ENCODE results near the gene RNF141. TPM values are rescaled to one million over a fixed set of nuclear protein-coding genes. Genes with fewer than 3 reads are reported as not detected.

The RNF141 gene
- total RNA-seq, 1 experiment from 2014 or later: 28.4 TPM

GRCh38 chr11:10490398-10491241 is 50.4 kb downstream of the RNF141 start:
- H3K27ac Mint-ChIP-seq (ENCODE audit: low read depth, unreplicated experiment): peak overlapping the region; percentile 96
- H3K4me3 Mint-ChIP-seq (ENCODE audit: unreplicated experiment): no peak overlapping the region
- intact Hi-C loops (cut with micrococcal nuclease): no loop called here
- H3K9me3 Mint-ChIP-seq (ENCODE audit: unreplicated experiment): no peaks in the 10 kb centered on the region
- H3K4me1 Mint-ChIP-seq (ENCODE audit: insufficient read depth, unreplicated experiment): peaks cover 23% of the 10 kb centered on the region
- ChIA-PET POLR2A (interaction anchor here (0.7 to 5.2 kb wide), 10 partner anchors 11 to 261 kb away, joined by 3 to 75 read pairs (median 8); partner anchors contain the start of genes AMPD3, CTR9 and RNF141), CTCF (interaction anchor here (0.7 to 3.8 kb wide), 5 partner anchors 15 to 1081 kb away, joined by 3 to 16 read pairs (median 4); no protein-coding TSS in a partner anchor)
- peak; percentile 87 for DNase-seq (ENCODE audit: unreplicated experiment)
- TF ChIP-seq CTCF (IDR thresholded peaks at IDR 0.05; ENCODE audit: unreplicated experiment): no peak
- peaks cover 6% of the 10 kb centered on the region for H3K36me3 Mint-ChIP-seq (ENCODE audit: insufficient read depth, unreplicated experiment)
- H3K27me3 Mint-ChIP-seq (ENCODE audit: insufficient read depth, unreplicated experiment): no peaks in the 10 kb centered on the region
- BruUV-seq (replicated peaks): no TSS peak

GRCh38 chr11:10490032-10490397 is 51.0 kb downstream of the RNF141 start:
- Mint-ChIP-seq H3K4me1 (ENCODE audit: insufficient read depth, unreplicated experiment) (peaks cover 23% of the 10 kb centered on the region), H3K4me3 (ENCODE audit: unreplicated experiment) (no peak overlapping the region), H3K27ac (ENCODE audit: low read depth, unreplicated experiment) (peak overlapping the region; percentile 96), H3K27me3 (ENCODE audit: insufficient read depth, unreplicated experiment) (no peaks in the 10 kb centered on the region), H3K9me3 (ENCODE audit: unreplicated experiment) (no peaks in the 10 kb centered on the region), H3K36me3 (ENCODE audit: insufficient read depth, unreplicated experiment) (peaks cover 6% of the 10 kb centered on the region)
- CTCF ChIA-PET: interaction anchor here (0.6 to 3.8 kb wide), 5 partner anchors 15 to 84 kb away, joined by 3 to 16 read pairs (median 4); no protein-coding TSS in a partner anchor
- DNase-seq (ENCODE audit: unreplicated experiment): no peak
- TF ChIP-seq CTCF (IDR thresholded peaks at IDR 0.05; ENCODE audit: unreplicated experiment): no peak
- intact Hi-C loops (cut with micrococcal nuclease): no loop called here
- no TSS peak for BruUV-seq (replicated peaks)
- POLR2A ChIA-PET: interaction anchor here (0.9 to 5.2 kb wide), 13 partner anchors 8 to 913 kb away, joined by 3 to 75 read pairs (median 7); partner anchors contain the start of genes AMPD3, EIF4G2 and RNF141

- no peaks in the 10 kb centered on the region for H3K27me3 Mint-ChIP-seq (ENCODE audit: insufficient read depth, unreplicated experiment)
- H3K4me1 Mint-ChIP-seq (ENCODE audit: insufficient read depth, unreplicated experiment): peaks cover 23% of the 10 kb centered on the region
- CTCF ChIA-PET: interaction anchor here (0.6 to 3.8 kb wide), 15 partner anchors 15 to 245 kb away, joined by 3 to 16 read pairs (median 4); partner anchors contain the start of genes AMPD3 and RNF141
- peak overlapping the region; percentile 96 for H3K27ac Mint-ChIP-seq (ENCODE audit: low read depth, unreplicated experiment)
- peak overlapping the region; percentile 64 for H3K4me3 Mint-ChIP-seq (ENCODE audit: unreplicated experiment)
- BruUV-seq (replicated peaks): TSS peak; percentile 70
- intact Hi-C loops (cut with micrococcal nuclease): no loop called here
- no peak for TF ChIP-seq CTCF (IDR thresholded peaks at IDR 0.05; ENCODE audit: unreplicated experiment)
- DNase-seq (ENCODE audit: unreplicated experiment): peak; percentile 89
- no peaks in the 10 kb centered on the region for H3K9me3 Mint-ChIP-seq (ENCODE audit: unreplicated experiment)
- H3K36me3 Mint-ChIP-seq (ENCODE audit: insufficient read depth, unreplicated experiment): peaks cover 6% of the 10 kb centered on the region
- POLR2A ChIA-PET: interaction anchor here (0.6 to 5.2 kb wide), 33 partner anchors 9 to 1028 kb away, joined by 3 to 75 read pairs (median 5); partner anchors contain the start of genes AMPD3, CTR9, EIF4G2 and RNF141
Observed at GRCh38 chr11:10488934-10489691, 51.9 kb downstream of the RNF141 start.
